Measurements from ENCODE around the gene CORO2A. TPM values are rescaled to one million over a fixed set of nuclear protein-coding genes. Genes with fewer than 3 reads are reported as not detected.

Gene CORO2A
- total RNA-seq, 1 donor from 2014 or later: 5.9 TPM

- no peak for TF ChIP-seq CTCF (IDR thresholded peaks at IDR 0.05; ENCODE audit: unreplicated experiment)
- Mint-ChIP-seq H3K4me3 (no peak overlapping the region), H3K27ac (no peak overlapping the region), H3K36me3 (no peaks in the 10 kb centered on the region), H3K27me3 (ENCODE audit: low read depth) (no peaks in the 10 kb centered on the region), H3K4me1 (no peaks in the 10 kb centered on the region), H3K9me3 (no peaks in the 10 kb centered on the region)
- DNase-seq (ENCODE audit: low spot score in 2 of 2, unreplicated experiment in 2 of 2): no peak
These were observed 55.9 kb downstream of the CORO2A start for GRCh38 chr9:98136489-98136888.

GRCh38 chr9:98135938-98136337 is 56.5 kb downstream of the CORO2A start:
- DNase-seq (ENCODE audit: low spot score in 2 of 2, unreplicated experiment in 2 of 2): no peak
- no peak overlapping the region for H3K4me3 Mint-ChIP-seq
- no peaks in the 10 kb centered on the region for H3K4me1 Mint-ChIP-seq
- no peak for TF ChIP-seq CTCF (IDR thresholded peaks at IDR 0.05; ENCODE audit: unreplicated experiment)
- H3K9me3 Mint-ChIP-seq: no peaks in the 10 kb centered on the region
- no peak overlapping the region for H3K27ac Mint-ChIP-seq
- no peaks in the 10 kb centered on the region for H3K36me3 Mint-ChIP-seq
- no peaks in the 10 kb centered on the region for H3K27me3 Mint-ChIP-seq (ENCODE audit: low read depth)

GRCh38 chr9:98135558-98135934 is 56.9 kb downstream of the CORO2A start:
- H3K4me1 Mint-ChIP-seq: no peaks in the 10 kb centered on the region
- H3K36me3 Mint-ChIP-seq: no peaks in the 10 kb centered on the region
- H3K4me3 Mint-ChIP-seq: no peak overlapping the region
- H3K9me3 Mint-ChIP-seq: no peaks in the 10 kb centered on the region
- no peak for TF ChIP-seq CTCF (IDR thresholded peaks at IDR 0.05; ENCODE audit: unreplicated experiment)
- H3K27ac Mint-ChIP-seq: no peak overlapping the region
- no peak for DNase-seq (ENCODE audit: low spot score in 2 of 2, unreplicated experiment in 2 of 2)
- H3K27me3 Mint-ChIP-seq (ENCODE audit: low read depth): no peaks in the 10 kb centered on the region

GRCh38 chr9:98134702-98135557 is 57.5 kb downstream of the CORO2A start:
- H3K4me3 Mint-ChIP-seq: no peak overlapping the region
- no peak for TF ChIP-seq CTCF (IDR thresholded peaks at IDR 0.05; ENCODE audit: unreplicated experiment)

GRCh38 chr9:98132806-98133631 is 59.4 kb downstream of the CORO2A start:
- H3K36me3 Mint-ChIP-seq: no peaks in the 10 kb centered on the region
- H3K9me3 Mint-ChIP-seq: no peaks in the 10 kb centered on the region
- no peaks in the 10 kb centered on the region for H3K4me1 Mint-ChIP-seq
- no peak overlapping the region for H3K27ac Mint-ChIP-seq
- H3K4me3 Mint-ChIP-seq: no peak overlapping the region
- H3K27me3 Mint-ChIP-seq (ENCODE audit: low read depth): no peaks in the 10 kb centered on the region
- no peak for TF ChIP-seq CTCF (IDR thresholded peaks at IDR 0.05; ENCODE audit: unreplicated experiment)
- no peak for DNase-seq (ENCODE audit: low spot score in 2 of 2, unreplicated experiment in 2 of 2)

More at GRCh38 chr9:98134702-98135557, 57.5 kb downstream of the CORO2A start:
- Mint-ChIP-seq H3K4me1 (no peaks in the 10 kb centered on the region), H3K36me3 (no peaks in the 10 kb centered on the region), H3K9me3 (no peaks in the 10 kb centered on the region), H3K27ac (no peak overlapping the region), H3K27me3 (ENCODE audit: low read depth) (no peaks in the 10 kb centered on the region)
- DNase-seq (ENCODE audit: low spot score in 2 of 2, unreplicated experiment in 2 of 2): no peak

Data from mesothelial cell of epicardium (in vitro differentiated cells).